HG03469 (cell line): ENCODE measurements around the gene COLEC11.
A peak's percentile ranks its signal among the peaks of the same experiment; 100 is the strongest.
"Not testable (repeated sequence)": the region's sequence is repeated elsewhere in the genome, so short reads cannot be mapped to it uniquely, and the experiment has no call there.

Experiments
- ATAC-seq: cut with Tn5 transposase; IDR thresholded peaks from one replicate; pipeline ENCODE4 v1.9.1; 2021; ENCODE audit warnings: mild to moderate bottlenecking, moderate library complexity, moderate number of reproducible peaks; ENCODE audit not compliant: unreplicated experiment

COLEC11 gene

GRCh38 chr2:3620834-3621233 lies 25.9 kb downstream of the COLEC11 start:
- no peak for ATAC-seq

GRCh38 chr2:3622967-3623366 lies 28.1 kb downstream of the COLEC11 start:
- ATAC-seq, result no peak

GRCh38 chr2:3624059-3624794 lies 29.3 kb downstream of the COLEC11 start:
- ATAC-seq, result peak; percentile 68

- no peak for ATAC-seq
These were observed 30.3 kb downstream of the COLEC11 start for GRCh38 chr2:3625186-3625585.

- no peak for ATAC-seq
These were observed 31.4 kb downstream of the COLEC11 start for GRCh38 chr2:3626118-3626811.

GRCh38 chr2:3626812-3627499 lies 32.0 kb downstream of the COLEC11 start:
- ATAC-seq, result no peak

- ATAC-seq, result no peak
These were observed 32.7 kb downstream of the COLEC11 start for GRCh38 chr2:3627500-3628100.

GRCh38 chr2:3628241-3628679 lies 33.3 kb downstream of the COLEC11 start:
- no peak for ATAC-seq

- no peak for ATAC-seq
These were observed 33.9 kb downstream of the COLEC11 start for GRCh38 chr2:3628800-3629199.

- ATAC-seq, result no peak
These were observed 35.7 kb downstream of the COLEC11 start for GRCh38 chr2:3630631-3631030.

GRCh38 chr2:3631161-3631850 lies 36.4 kb downstream of the COLEC11 start:
- no peak for ATAC-seq

- ATAC-seq, result no peak
These were observed 37.1 kb downstream of the COLEC11 start for GRCh38 chr2:3631851-3632659.

- no peak for ATAC-seq
These were observed 38.4 kb downstream of the COLEC11 start for GRCh38 chr2:3633089-3633981.

GRCh38 chr2:3633982-3634595 lies 39.2 kb downstream of the COLEC11 start:
- ATAC-seq, result no peak

- no peak for ATAC-seq
These were observed 39.7 kb downstream of the COLEC11 start for GRCh38 chr2:3634596-3635121.

- ATAC-seq, result no peak
These were observed 40.5 kb downstream of the COLEC11 start for GRCh38 chr2:3635171-3635974.

- not testable (repeated sequence) for ATAC-seq
These were observed 41.0 kb downstream of the COLEC11 start for GRCh38 chr2:3635975-3636327.
